SK-N-MC (cell line): ENCODE data around the gene NRXN3.

Source experiments
- DNase-seq: peaks from one replicate; pipeline ENCODE4 v3.0.0-alpha.2; 2011; ENCODE audit warnings: low read depth, low spot score
- H3K27ac ChIP-seq: fragments of 200-600 bp; sonication (generic); 2 replicates; pipeline ENCODE4 v1.5.1; 2016; ENCODE audit warnings: mixed run types
- H3K36me3 ChIP-seq: fragments of 200-600 bp; sonication (generic); 2 replicates; pipeline ENCODE4 v1.6.1; 2017; ENCODE audit warnings: antibody characterized with exemption, low read length, mixed read lengths; ENCODE audit not compliant: insufficient read depth
- H3K4me3 ChIP-seq: fragments of 200-600 bp; sonication (generic); 2 replicates; pipeline ENCODE4 v1.5.1; 2016
- H3K9ac ChIP-seq: fragments of 200-600 bp; sonication (generic); 2 replicates; pipeline ENCODE4 v1.8.0; 2017; ENCODE audit warnings: mixed run types, mixed read lengths; ENCODE audit not compliant: insufficient read length
- H3K9me3 ChIP-seq: fragments of 200-600 bp; sonication (generic); 2 replicates; pipeline ENCODE4 v1.6.1; 2017; ENCODE audit warnings: low read depth, mild to moderate bottlenecking, antibody characterized with exemption, low read length, moderate library complexity, mixed read lengths
- EZH2 ChIP-seq: fragments of 200-600 bp; sonication (generic); IDR thresholded peaks from one replicate; pipeline ENCODE4 v1.6.1; 2017; ENCODE audit warnings: antibody characterized with exemption
- FOXP2 ChIP-seq: optimal IDR thresholded peaks from 2 replicates; pipeline ENCODE3; 2011; ENCODE audit warnings: mild to moderate bottlenecking, moderate library complexity; ENCODE audit not compliant: insufficient read depth; ENCODE audit errors: extremely low read length, control extremely low read depth
- POLR2AphosphoS5 ChIP-seq: IDR thresholded peaks from 2 replicates; pipeline ENCODE4 v1.6.1; 2012; ENCODE audit warnings: mild to moderate bottlenecking, low read depth, low read length, borderline replicate concordance

The NRXN3 gene

DNA sequence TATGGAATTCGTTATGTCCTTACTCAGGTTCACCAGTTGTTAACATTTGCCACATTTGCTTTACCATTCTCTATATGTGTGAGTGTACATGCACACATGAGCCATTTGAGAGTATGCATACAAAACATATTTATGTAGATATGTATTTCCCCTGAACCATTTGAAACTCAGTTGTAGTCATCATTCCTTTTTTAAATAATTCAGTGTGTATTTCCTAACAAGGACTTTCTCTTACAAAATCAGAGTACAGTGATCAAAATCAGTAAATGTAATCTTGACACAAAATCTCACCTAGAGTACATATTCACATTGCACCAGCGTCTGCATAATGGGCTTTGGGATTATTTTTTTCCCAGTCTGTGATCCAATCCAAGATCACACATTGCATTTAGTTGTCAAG lies 1656.2 kb downstream of the NRXN3 start:
- H3K4me3 ChIP-seq: no peak overlapping the region
- H3K27ac ChIP-seq: no peak overlapping the region
- TF ChIP-seq POLR2AphosphoS5: no peak
- no peak for TF ChIP-seq EZH2
- TF ChIP-seq FOXP2: no peak

DNA sequence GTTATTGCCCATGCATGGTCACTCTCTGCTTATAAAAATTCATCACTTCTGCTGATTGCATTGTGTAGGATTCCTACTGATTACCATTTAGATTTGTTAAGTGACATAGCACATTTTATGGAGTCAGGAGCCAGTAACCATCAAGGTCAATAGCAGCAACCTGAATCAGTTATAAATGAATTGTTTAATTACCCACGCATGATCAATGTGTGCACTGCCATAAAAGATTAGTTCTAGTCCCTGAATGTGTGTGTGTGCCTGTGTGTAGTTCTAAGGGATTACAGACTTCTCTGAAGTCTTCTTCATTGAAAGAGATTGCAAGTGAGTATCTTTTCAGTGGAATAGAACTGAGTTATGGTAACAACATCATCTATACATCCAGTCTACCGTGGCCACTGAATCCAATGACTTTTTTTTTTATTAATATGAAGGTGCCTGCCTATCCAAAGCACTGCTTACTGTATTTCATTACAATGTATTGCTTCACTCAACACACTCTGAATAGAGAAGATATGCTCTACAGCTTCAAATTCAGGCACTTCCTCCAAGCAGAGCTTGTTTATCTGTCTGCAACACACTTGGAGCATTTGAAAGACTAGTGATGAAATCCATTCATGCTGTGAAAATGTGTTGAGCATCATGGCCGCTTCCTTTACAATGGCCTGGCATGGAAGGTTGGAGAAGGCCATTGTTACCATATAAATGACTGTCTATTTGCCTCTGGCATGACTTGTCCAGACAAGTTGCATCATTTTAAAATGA lies 1659.4 kb downstream of the NRXN3 start:
- no peaks in the 10 kb centered on the region for H3K9me3 ChIP-seq
- DNase-seq: no peak
- no peak overlapping the region for H3K27ac ChIP-seq
- no peak overlapping the region for H3K9ac ChIP-seq
- H3K4me3 ChIP-seq: no peak overlapping the region
- H3K36me3 ChIP-seq: no peaks in the 10 kb centered on the region
- TF ChIP-seq POLR2AphosphoS5: no peak
- no peak for TF ChIP-seq EZH2
- TF ChIP-seq FOXP2: no peak

More for the DNA sequence above, 1656.2 kb downstream of the NRXN3 start:
- Histone ChIP-seq H3K36me3 (no peaks in the 10 kb centered on the region), H3K9ac (no peak overlapping the region), H3K9me3 (no peaks in the 10 kb centered on the region)
- DNase-seq: no peak

DNA sequence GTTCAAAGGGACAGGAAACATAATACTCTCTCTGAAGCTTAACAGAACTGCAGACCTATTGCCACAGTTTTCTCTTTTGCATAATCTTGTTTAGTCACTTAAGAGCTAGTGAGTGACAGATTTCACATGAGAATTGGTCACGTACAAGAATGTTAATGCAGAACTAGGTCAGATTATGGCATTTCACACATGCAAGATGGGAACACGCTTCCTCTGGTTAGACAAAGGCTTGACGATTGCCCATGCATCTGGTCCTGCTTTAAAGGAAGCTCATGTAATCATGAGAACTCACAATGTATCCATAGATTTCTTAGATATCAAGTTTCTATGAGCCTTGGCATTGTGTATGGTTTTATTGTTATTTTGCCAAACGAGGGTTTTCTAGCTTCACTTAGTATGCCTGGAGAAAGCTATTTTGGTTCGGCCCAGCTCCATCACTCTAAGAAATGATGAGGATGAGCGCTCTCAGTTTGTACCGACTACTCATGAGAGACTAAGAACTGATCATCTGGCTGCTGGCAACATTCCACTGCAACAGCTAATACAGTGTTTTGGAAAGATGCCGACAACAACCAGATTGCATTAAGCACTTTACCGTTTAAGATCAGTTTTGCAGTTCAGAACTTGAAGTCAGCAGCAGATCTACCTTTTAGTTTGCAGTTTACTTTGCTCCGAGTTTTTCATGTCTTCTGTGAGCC lies 1661.2 kb downstream of the NRXN3 start:
- Histone ChIP-seq H3K4me3 (no peak overlapping the region), H3K27ac (no peak overlapping the region), H3K9ac (no peak overlapping the region), H3K9me3 (no peaks in the 10 kb centered on the region), H3K36me3 (no peaks in the 10 kb centered on the region)
- no peak for TF ChIP-seq FOXP2
- TF ChIP-seq EZH2: no peak
- no peak for DNase-seq

DNA sequence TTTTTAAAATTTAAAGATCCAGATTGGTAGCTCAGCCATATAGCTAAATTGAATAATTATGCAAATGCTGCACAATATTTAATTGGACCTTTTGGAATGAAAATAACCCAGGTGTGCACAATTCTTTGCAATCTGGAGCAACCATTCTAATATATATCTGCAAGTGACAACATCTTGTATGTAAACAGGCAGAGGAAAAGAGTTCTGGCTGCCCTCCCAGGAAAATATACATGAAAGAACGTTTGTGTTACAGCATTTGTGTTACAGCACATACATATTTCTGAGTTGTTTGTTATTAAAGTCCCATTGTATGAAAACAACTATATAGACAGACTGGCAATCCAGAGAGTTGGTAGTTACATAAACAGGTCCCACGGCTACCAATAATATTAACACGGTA lies 1663.6 kb downstream of the NRXN3 start:
- DNase-seq: no peak
- H3K4me3 ChIP-seq: no peak overlapping the region
- H3K9ac ChIP-seq: no peak overlapping the region
- TF ChIP-seq FOXP2 (no peak), EZH2 (no peak), POLR2AphosphoS5 (no peak)
- no peaks in the 10 kb centered on the region for H3K36me3 ChIP-seq
- H3K9me3 ChIP-seq: no peaks in the 10 kb centered on the region
- no peak overlapping the region for H3K27ac ChIP-seq

DNA sequence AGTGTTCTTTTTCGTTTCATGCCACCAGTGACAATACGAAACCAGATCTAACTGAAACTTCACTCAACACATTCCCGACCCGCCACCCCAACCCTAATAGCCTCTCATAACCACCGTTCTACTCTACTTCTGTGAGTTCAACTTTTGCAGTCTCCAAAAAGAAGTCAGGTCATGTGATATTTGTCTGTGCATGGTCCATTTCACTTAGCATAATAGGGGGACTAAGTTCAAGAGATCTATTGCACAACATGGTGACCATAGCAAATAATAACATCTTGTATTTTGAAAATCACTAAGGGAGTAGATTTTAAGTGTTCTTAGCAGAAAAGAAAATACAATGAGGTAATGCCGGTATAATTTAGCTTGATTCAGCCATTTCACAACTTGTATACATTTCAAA lies 1664.7 kb downstream of the NRXN3 start:
- no peak overlapping the region for H3K27ac ChIP-seq
- TF ChIP-seq POLR2AphosphoS5: no peak
- TF ChIP-seq FOXP2: no peak
- TF ChIP-seq EZH2: no peak
- no peak overlapping the region for H3K9ac ChIP-seq
- no peak for DNase-seq
- no peaks in the 10 kb centered on the region for H3K36me3 ChIP-seq
- no peak overlapping the region for H3K4me3 ChIP-seq
- no peaks in the 10 kb centered on the region for H3K9me3 ChIP-seq

DNA sequence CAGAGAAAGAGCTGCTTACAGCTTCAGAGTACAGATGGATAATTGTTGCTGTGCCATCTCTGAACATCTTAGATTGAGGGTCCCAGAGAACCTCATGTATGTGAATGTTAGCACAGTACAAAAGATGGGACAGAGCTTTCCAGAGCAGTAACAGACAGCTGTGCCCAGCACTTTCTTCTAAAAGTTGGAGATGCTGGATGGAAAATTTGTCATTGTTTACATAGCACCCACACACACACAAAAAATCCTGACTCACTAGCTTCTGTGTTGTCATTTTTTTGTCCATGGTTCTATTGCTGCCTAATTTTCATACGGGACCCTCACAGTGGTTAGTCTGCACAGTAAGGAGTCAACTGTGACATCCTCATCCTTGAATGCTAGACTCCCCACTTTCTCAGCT lies 1666.4 kb downstream of the NRXN3 start:
- TF ChIP-seq POLR2AphosphoS5 (no peak), EZH2 (no peak), FOXP2 (no peak)
- Histone ChIP-seq H3K36me3 (no peaks in the 10 kb centered on the region), H3K27ac (no peak overlapping the region), H3K9me3 (no peaks in the 10 kb centered on the region), H3K9ac (no peak overlapping the region), H3K4me3 (no peak overlapping the region)
- no peak for DNase-seq

DNA sequence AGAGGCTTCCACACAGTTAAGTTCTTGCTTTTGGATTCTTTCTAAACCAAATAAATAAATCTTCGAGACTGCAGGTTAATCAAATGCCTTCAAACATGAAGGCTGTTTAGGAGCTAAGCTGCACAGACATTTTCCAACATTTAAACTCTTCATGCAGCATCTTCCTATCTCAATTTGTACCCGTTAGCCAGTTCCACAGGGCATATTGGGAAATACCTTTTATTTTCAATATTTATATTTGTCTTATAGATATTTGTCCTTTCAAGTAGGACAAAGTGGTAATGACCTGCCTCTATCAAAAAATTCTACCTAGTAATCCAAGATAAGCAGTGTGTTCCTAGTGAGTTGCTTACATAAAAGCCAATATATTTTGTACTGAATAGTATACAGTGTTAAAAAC lies 1667.5 kb downstream of the NRXN3 start:
- no peak overlapping the region for H3K9ac ChIP-seq
- no peaks in the 10 kb centered on the region for H3K9me3 ChIP-seq
- no peak for TF ChIP-seq EZH2
- no peak for TF ChIP-seq FOXP2
- H3K4me3 ChIP-seq: no peak overlapping the region
- DNase-seq: no peak
- no peak overlapping the region for H3K27ac ChIP-seq
- no peaks in the 10 kb centered on the region for H3K36me3 ChIP-seq

DNA sequence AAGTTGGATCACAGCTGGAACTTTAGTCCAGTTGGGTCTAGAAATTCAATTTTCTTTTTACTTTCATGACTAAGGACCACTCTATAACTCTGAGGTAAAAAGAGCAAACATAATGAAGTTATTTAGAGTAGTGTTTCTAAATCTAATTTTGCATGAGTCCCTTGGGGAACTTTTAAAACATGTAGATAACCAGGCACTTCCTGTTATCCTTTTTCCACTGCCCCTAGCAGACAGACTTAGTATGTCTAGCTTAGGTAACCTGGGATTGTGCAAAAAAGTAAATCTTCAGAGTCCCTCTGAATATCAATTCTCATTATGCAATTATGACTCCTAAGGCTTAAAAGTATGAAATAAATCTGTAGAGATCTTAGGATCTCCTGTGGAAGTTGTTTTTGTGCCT lies 1669.9 kb downstream of the NRXN3 start:
- TF ChIP-seq EZH2: no peak
- TF ChIP-seq POLR2AphosphoS5: no peak
- TF ChIP-seq FOXP2: no peak
- Histone ChIP-seq H3K27ac (no peak overlapping the region), H3K9ac (no peak overlapping the region), H3K9me3 (no peaks in the 10 kb centered on the region), H3K4me3 (no peak overlapping the region), H3K36me3 (no peaks in the 10 kb centered on the region)
- DNase-seq: no peak

DNA sequence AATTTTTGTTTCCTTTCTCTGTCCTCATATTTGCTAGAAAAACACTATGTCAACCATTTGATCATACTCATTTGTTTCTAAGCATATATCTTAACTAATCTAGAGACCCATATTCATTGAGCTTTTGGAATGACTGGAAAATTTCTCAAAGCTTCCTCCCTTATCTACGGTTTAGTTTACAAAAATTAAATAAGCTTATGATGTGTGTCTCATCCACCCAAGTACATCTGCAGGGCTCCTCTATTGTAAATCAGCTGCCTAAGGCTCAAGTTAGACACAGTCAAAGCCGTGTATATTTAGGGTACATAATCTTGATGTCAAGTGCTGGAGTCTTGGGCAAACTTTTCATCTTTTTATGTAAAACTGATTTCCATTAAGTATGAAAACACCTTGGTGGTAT lies 1670.7 kb downstream of the NRXN3 start:
- TF ChIP-seq FOXP2 (no peak), POLR2AphosphoS5 (no peak), EZH2 (no peak)
- Histone ChIP-seq H3K36me3 (no peaks in the 10 kb centered on the region), H3K27ac (no peak overlapping the region), H3K4me3 (no peak overlapping the region), H3K9ac (no peak overlapping the region), H3K9me3 (no peaks in the 10 kb centered on the region)
- no peak for DNase-seq
